HG02981 (cell line): ENCODE data around the gene ACACB.

Source experiments
- ATAC-seq: cut with Tn5 transposase; IDR thresholded peaks from one replicate; pipeline ENCODE4 v1.9.1; 2021; ENCODE audit warnings: mild to moderate bottlenecking, moderate library complexity; ENCODE audit not compliant: unreplicated experiment

ACACB gene

GRCh38 chr12:109271418-109271817 lies 155.0 kb downstream of the ACACB start:
- no peak for ATAC-seq

GRCh38 chr12:109273354-109273753 lies 157.0 kb downstream of the ACACB start:
- no peak for ATAC-seq

GRCh38 chr12:109274381-109274780 lies 158.0 kb downstream of the ACACB start:
- no peak for ATAC-seq

- ATAC-seq = no peak
These were observed 158.8 kb downstream of the ACACB start for GRCh38 chr12:109275173-109275572.

- ATAC-seq = no peak
These were observed 159.8 kb downstream of the ACACB start for GRCh38 chr12:109276160-109276559.

GRCh38 chr12:109277255-109277898 lies 161.0 kb downstream of the ACACB start:
- ATAC-seq = no peak

- no peak for ATAC-seq
These were observed 161.7 kb downstream of the ACACB start for GRCh38 chr12:109277899-109278762.

GRCh38 chr12:109278912-109279311 lies 162.5 kb downstream of the ACACB start:
- ATAC-seq = no peak

GRCh38 chr12:109279525-109279924 lies 163.1 kb downstream of the ACACB start:
- no peak for ATAC-seq

- ATAC-seq = no peak
These were observed 165.1 kb downstream of the ACACB start for GRCh38 chr12:109281452-109281851.

- no peak for ATAC-seq
These were observed 168.0 kb downstream of the ACACB start for GRCh38 chr12:109284392-109284791.

- no peak for ATAC-seq
These were observed 169.9 kb downstream of the ACACB start for GRCh38 chr12:109286252-109286651.

- no peak for ATAC-seq
These were observed 170.3 kb downstream of the ACACB start for GRCh38 chr12:109286652-109287051.

- no peak for ATAC-seq
These were observed 170.8 kb downstream of the ACACB start for GRCh38 chr12:109287181-109287580.

GRCh38 chr12:109287811-109288469 lies 171.6 kb downstream of the ACACB start:
- no peak for ATAC-seq

- no peak for ATAC-seq
These were observed 172.2 kb downstream of the ACACB start for GRCh38 chr12:109288571-109288970.

- ATAC-seq = no peak
These were observed 172.6 kb downstream of the ACACB start for GRCh38 chr12:109289004-109289403.

GRCh38 chr12:109289551-109289950 lies 173.2 kb downstream of the ACACB start:
- no peak for ATAC-seq

- ATAC-seq = no peak
These were observed 173.7 kb downstream of the ACACB start for GRCh38 chr12:109290061-109290460.

GRCh38 chr12:109291117-109291516 lies 174.7 kb downstream of the ACACB start:
- no peak for ATAC-seq

- no peak for ATAC-seq
These were observed 175.3 kb downstream of the ACACB start for GRCh38 chr12:109291521-109292341.
